Measurements from ENCODE around the gene SPAG7.
A peak's percentile ranks its signal among the peaks of the same experiment; 100 is the strongest.

GRCh38 chr17:4939546-4939795, 28.1 kb downstream of the SPAG7 start:
- TF ChIP-seq TCF7 (CRISPR knock-in tag; IDR thresholded peaks at IDR 0.05; ENCODE audit: low read depth) (no peak), CTCF (IDR thresholded peaks at IDR 0.05) (no peak), USF1 (CRISPR knock-in tag; IDR thresholded peaks at IDR 0.05) (peak; percentile 10; the same call in 1 of the 2 replicates), E2F4 (CRISPR knock-in tag; IDR thresholded peaks at IDR 0.05; ENCODE audit: borderline replicate concordance, low read depth) (no peak), ZNF416 (CRISPR knock-in tag; IDR thresholded peaks at IDR 0.05) (no peak), ZBTB21 (CRISPR knock-in tag; IDR thresholded peaks at IDR 0.05; ENCODE audit: borderline replicate concordance) (no peak), ZNF138 (CRISPR knock-in tag; conservative IDR thresholded peaks at IDR 0.05) (no peak), SP1 (CRISPR knock-in tag; conservative IDR thresholded peaks at IDR 0.05) (no peak), ZNF396 (CRISPR knock-in tag; IDR thresholded peaks at IDR 0.05; ENCODE audit: borderline replicate concordance) (no peak)
- TF ChIP-seq, protein P1, sequence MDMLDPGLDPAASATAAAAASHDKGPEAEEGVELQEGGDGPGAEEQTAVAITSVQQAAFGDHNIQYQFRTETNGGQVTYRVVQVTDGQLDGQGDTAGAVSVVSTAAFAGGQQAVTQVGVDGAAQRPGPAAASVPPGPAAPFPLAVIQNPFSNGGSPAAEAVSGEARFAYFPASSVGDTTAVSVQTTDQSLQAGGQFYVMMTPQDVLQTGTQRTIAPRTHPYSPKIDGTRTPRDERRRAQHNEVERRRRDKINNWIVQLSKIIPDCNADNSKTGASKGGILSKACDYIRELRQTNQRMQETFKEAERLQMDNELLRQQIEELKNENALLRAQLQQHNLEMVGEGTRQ (CRISPR knock-in tag; IDR thresholded peaks at IDR 0.05) = no peak
- TF ChIP-seq, protein P2, sequence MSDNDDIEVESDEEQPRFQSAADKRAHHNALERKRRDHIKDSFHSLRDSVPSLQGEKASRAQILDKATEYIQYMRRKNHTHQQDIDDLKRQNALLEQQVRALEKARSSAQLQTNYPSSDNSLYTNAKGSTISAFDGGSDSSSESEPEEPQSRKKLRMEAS (CRISPR knock-in tag; IDR thresholded peaks at IDR 0.05) = no peak
